Coronary artery (tissue), 2 donors: ENCODE results near the gene SIMC1.

ENCODE experiments used
- DNase-seq: peaks from one replicate; pipeline ENCODE4 v3.0.0-alpha.2; 2017; ENCODE audit warnings: low spot score
- H3K27ac ChIP-seq, 2 donors: fragments of 200-600 bp; sonication (generic); one replicate each; pipeline ENCODE4 v1.5.1; 2016 to 2019
- H3K4me3 ChIP-seq: fragments of 200-600 bp; sonication (generic); 2 replicates; pipeline ENCODE4 v1.5.1; 2016; ENCODE audit warnings: mild to moderate bottlenecking, moderate library complexity
- CTCF ChIP-seq: fragments of 200-600 bp; sonication (generic); IDR thresholded peaks from one replicate; pipeline ENCODE4 v1.5.1; 2019; ENCODE audit warnings: antibody characterized with exemption

SIMC1 gene

DNA sequence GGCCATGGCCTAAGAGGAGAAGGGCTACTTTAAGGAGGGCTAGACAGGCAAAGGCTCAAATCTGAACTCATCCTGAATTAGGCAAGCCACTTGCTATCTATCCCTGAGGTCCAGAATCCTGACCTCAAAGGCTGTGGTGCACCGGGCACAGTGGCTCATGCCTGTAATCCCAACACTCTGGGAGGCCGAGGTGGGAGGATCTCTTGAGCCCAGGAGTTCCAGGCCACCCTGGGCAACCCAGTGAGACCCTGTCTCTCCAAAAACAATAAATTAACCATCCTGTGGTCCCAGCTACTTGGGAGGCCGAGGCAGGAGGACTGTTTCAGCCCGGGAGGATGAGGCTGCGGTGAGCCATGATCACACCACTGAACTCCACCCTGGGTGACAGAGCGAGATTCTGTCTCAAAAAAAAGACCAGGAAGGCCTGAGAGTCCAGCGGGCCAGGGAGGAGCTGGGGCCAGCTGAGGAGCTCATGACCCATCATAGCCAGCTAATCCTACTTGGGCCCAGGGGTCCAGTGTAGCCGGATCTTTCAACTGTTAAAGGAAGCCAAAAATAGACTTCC lies 146.2 kb downstream of the SIMC1 start:
- no peak for TF ChIP-seq CTCF
- DNase-seq = no peak
- H3K4me3 ChIP-seq = no peak overlapping the region
- H3K27ac ChIP-seq = no peak overlapping the region

GRCh38 chr5:176384991-176385390 lies 146.8 kb downstream of the SIMC1 start:
- no peak for DNase-seq
- no peak overlapping the region for H3K27ac ChIP-seq
- H3K4me3 ChIP-seq = no peak overlapping the region
- no peak for TF ChIP-seq CTCF

DNA sequence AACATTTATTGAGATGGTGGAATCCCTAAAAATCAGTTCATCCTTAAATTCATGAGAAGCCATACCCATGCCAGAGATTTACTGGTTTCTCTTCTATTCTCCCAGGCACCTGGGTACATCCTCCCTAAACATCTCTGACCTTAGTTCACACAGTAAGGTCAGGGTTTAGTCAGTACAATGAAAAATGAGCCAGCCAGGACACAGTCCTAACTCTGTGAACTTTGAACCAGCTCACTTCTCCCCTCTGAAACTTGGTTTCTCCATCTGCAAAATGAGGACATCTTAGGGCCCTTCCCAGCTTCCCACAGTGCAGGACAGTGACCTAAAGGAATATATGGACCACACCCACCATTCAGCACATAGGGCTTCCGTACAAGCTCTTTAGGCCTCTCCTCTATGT lies 148.3 kb downstream of the SIMC1 start:
- no peak for TF ChIP-seq CTCF
- Histone ChIP-seq H3K27ac (no peak overlapping the region), H3K4me3 (no peak overlapping the region)
- no peak for DNase-seq

- TF ChIP-seq CTCF = no peak
- DNase-seq = no peak
- H3K27ac ChIP-seq = no peak overlapping the region
- H3K4me3 ChIP-seq = peak overlapping the region; percentile 95
Observed at GRCh38 chr5:176387384-176387925, 149.2 kb downstream of the SIMC1 start.

DNA sequence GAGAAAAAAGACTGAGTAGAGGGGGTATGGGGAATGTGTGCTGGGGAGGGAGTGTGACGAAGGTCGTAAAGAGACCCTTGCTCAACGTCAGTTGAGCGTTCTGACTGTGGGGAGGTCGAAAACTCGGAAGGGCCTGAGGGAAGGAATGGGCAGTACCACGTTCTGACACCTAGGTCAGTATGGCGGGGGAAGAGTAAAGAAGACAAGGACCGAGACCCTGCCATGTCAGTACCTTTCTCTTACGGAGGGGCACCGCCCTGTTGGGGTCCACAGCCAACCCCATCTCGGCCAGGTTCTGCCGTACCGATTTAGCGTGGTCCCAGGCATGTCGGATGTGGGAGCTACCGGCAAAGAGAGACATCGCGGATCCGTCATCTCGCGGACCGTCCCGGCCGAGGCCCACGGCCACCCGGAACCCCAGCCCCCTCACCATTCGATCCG lies 149.8 kb downstream of the SIMC1 start:
- TF ChIP-seq CTCF = no peak
- H3K27ac ChIP-seq = peak overlapping the region in 1 of 2 donors; percentile 95
- H3K4me3 ChIP-seq = peak overlapping the region; percentile 95
- DNase-seq = no peak

DNA sequence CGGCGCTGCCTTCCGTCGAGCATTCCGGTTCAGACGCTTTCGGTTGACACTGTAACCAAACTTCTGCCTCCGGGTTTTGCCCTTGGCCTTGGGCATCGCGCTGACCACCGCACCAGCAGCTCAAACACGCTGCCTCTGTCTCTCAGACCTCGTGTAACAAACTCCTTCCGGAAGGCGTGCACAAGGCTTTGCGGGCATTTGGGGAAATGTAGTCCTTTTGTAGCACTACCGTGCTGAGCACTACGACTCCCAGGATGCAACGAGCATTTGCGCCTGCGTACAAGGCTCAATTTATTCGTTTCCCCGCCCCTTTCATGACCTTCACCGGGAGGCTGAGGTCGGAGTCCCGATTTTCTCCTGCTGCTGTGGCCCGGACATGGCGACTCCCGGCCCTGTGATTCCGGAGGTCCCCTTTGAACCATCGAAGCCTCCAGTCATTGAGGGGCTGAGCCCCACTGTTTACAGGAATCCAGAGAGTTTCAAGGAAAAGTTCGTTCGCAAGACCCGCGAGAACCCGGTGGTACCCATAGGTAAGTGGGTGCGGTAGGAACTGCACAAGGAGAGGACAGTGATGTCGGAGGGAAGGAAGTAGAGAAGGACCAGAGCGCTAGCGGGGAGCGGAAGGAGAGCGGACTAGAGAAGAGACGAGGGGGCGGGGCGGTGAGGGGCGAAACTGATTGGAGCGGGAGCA lies 150.4 kb downstream of the SIMC1 start, which contains the start of the genes HIGD2A and NOP16:
Gene HIGD2A, plus strand, starts transcription at position 308 of the 691 bp plus-strand sequence. Its CDS starts 69 bp downstream, at position 377.
Gene NOP16, minus strand, starts transcription at position 155 of the 691 bp plus-strand sequence. Its CDS starts 59 bp downstream, at position 96.
- Histone ChIP-seq H3K4me3 (peak within 1 kb of the TSS; percentile 95), H3K27ac (peak within 1 kb of the TSS; percentile 91 to 95)
- no peak for TF ChIP-seq CTCF
- peak; percentile 98 for DNase-seq
